Tibial nerve (tissue), 4 donors: ENCODE measurements around the gene RIPK4.

ENCODE experiments used
- EP300 ChIP-seq, 2 donors: sonication (generic); formaldehyde crosslinking; IDR thresholded peaks; one replicate each; pipeline ENCODE4 v1.6.1; 2017; ENCODE audit warnings: antibody characterized with exemption in 2 of 2, mild to moderate bottlenecking in 1 of 2
- POLR2A ChIP-seq, 2 donors: fragments of 450-650 bp; IDR thresholded peaks; one replicate each; pipeline ENCODE4 v1.6.1; 2017; ENCODE audit warnings: antibody characterized with exemption in 2 of 2, mild to moderate bottlenecking in 2 of 2, moderate library complexity in 2 of 2
- TF ChIP-seq, protein P1 (sequence below), 5 experiments: fragments of 200-600 bp in 3 of 5; fragments of 450-650 bp in 2 of 5; sonication (generic) in 3 of 5; IDR thresholded peaks; one replicate each; pipeline ENCODE4 v1.5.1; 2016 to 2019; ENCODE audit warnings: antibody characterized with exemption in 5 of 5, mild to moderate bottlenecking in 3 of 5, moderate library complexity in 2 of 5

DNA sequence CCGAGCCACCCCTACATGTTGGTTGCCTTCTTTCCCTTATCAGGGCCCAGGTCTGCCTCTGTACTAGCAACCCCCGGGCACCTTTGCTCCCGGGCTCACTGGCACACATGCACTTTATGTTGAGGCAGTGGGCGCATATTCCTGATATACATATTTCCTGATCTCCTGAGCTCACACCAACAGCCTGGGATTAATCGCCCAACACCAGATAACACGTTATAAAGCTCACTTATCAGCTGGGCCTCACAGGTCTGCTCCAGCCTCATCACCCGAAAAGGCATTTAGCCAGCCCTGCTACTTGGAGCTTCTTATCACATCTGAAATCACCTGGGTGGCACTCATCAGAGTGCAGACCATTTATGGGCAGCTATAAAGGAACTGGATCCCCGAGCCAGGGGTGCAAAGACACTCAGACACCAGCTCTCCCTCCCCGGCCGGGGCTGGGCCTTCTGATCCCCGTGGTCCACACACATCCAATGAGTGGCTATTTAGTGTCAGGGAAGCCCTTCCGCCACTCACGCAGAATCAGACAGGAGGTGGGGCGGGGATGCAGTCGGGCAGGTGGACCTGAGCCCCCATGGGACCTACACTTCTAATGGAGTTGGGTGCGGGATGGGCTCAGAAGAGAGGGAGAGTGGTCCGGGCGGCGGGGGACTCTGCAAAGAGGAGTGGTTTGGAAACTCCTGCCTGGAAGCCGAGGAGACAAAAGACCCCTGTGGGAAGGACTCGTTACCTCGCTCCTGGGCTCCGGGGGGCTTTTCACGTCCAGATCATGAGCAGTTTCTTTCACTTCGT lies 21.6 kb downstream of the RIPK4 start:
- no peak for TF ChIP-seq POLR2A (IDR thresholded peaks at IDR 0.05)
- TF ChIP-seq EP300 (IDR thresholded peaks at IDR 0.05): no peak
- TF ChIP-seq, protein P1, sequence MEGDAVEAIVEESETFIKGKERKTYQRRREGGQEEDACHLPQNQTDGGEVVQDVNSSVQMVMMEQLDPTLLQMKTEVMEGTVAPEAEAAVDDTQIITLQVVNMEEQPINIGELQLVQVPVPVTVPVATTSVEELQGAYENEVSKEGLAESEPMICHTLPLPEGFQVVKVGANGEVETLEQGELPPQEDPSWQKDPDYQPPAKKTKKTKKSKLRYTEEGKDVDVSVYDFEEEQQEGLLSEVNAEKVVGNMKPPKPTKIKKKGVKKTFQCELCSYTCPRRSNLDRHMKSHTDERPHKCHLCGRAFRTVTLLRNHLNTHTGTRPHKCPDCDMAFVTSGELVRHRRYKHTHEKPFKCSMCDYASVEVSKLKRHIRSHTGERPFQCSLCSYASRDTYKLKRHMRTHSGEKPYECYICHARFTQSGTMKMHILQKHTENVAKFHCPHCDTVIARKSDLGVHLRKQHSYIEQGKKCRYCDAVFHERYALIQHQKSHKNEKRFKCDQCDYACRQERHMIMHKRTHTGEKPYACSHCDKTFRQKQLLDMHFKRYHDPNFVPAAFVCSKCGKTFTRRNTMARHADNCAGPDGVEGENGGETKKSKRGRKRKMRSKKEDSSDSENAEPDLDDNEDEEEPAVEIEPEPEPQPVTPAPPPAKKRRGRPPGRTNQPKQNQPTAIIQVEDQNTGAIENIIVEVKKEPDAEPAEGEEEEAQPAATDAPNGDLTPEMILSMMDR (IDR thresholded peaks at IDR 0.05): no peak
